Mucosa of gallbladder (tissue), 1 donor: ENCODE results near the gene FRMD5. TPM values are rescaled to one million over a fixed set of nuclear protein-coding genes. Genes with fewer than 3 reads are reported as not detected.
"Not testable (repeated sequence)": the region's sequence is repeated elsewhere in the genome, so short reads cannot be mapped to it uniquely, and the experiment has no call there.

ENCODE experiments used
- DNase-seq: peaks from one replicate; pipeline ENCODE4 v3.0.0-alpha.2; 2020; ENCODE audit warnings: low spot score
- total RNA-seq: library from RNA; stranded (reverse); gene quantifications from one replicate; pipeline ENCODE4 v1.2.1, GENCODE V29; 2021
- donor health status: DM: no; HTN: no; CAD: no.

The FRMD5 gene
- total RNA-seq, 1 donor from 2014 or later, result 3.3 TPM

DNA sequence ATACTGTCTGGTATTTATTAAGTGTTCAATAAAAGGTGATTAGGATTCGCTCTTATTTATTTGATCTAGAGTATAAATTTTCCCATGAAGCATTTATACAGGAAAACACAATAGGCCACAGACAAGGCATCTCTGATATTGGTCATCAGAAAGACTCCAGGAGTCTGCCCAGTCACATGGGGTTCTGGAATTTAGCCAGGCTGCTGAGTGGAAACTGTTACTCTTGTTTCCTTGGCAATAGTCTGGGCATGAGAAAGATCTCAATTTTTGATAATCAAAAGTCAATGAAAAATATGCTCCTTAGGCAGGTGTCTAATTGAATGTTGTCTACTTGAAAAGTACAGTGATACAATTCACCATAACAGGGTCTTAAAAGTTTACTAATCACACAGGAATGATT, 161.2 kb downstream of the FRMD5 start:
- no peak for DNase-seq

DNA sequence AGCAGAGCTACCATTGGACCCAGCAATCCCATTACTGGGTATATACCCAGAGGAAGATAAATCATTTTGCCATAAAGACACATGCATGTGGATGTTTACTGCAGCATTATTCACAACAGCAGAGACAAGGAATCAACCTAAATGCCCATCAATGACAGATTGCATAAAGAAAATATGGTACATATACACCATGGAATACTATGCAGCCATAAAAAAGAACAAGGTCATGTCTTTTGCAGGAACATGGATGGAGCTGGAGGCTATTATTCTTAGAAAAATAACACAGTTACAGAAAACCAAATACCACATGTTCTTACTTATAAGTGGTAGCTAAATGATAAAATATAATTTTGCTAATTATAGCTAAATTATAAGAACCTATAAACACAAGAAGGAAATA, 162.3 kb downstream of the FRMD5 start:
- DNase-seq, result not testable (repeated sequence)

DNA sequence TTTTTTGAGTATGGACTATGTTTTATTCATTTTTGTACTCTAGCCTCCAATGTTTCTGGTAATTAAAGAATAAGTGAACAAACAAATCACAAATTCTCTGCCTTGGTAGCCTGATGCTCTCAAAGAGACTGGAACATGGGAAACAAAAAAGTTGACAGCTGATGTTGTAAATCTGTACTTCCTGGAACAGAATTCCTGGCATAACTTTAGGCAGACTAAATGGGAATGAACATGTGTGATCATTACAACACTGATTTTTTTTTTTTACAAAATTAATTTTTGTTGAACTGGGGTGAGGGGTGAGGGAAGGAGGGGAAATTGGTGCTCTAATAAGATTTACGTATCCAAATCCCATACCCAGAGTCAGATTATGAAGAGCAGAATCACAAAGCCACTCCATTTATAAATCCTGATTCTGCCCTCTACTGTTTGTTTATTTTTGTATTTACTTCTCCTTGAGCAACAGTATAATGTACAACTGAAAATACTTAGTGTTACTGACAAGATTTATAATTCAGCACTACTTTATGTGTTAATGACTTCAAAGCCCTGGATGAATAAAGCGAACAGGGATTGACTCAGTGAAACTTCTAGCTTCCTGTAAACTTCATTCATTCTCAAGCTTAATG, 165.0 kb downstream of the FRMD5 start:
- no peak for DNase-seq

DNA sequence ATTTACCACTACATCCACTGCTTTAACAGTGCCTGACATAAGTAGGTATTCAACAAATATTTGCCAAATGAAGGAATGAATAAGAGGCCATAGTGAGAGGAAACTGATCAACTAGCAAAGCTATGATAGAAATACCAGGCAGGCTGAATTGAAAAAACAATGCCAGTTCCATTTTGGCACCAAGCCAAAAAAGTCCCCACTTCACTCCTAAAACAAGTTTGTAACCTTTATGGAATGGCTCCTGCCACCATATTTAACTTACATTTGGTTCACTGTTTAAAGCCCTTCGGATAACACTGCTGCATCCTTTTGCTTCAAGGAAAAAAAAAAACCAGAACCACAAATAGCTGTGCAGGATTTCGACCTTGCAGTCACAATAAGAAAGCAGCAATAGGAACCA, 166.1 kb downstream of the FRMD5 start:
- no peak for DNase-seq

DNA sequence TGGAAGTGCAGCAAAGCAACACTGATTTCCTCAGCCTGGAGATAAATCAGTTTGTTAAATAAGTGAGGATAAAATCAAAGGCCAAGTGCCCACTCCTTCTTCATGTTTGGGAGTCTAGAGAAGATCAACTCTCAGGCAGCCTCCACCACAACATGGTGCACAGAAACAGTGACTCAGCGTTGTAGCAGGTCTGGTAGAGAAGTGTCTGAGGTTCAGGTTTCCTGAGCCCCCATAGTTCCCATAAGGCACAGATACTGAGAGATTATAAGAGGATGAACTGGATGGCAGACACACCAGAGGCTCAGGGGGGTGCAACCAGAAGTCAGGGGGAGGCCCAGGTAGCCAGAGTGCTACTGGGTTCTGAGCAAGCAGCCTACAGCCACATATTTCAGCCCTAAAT, 166.7 kb downstream of the FRMD5 start:
- no peak for DNase-seq

DNA sequence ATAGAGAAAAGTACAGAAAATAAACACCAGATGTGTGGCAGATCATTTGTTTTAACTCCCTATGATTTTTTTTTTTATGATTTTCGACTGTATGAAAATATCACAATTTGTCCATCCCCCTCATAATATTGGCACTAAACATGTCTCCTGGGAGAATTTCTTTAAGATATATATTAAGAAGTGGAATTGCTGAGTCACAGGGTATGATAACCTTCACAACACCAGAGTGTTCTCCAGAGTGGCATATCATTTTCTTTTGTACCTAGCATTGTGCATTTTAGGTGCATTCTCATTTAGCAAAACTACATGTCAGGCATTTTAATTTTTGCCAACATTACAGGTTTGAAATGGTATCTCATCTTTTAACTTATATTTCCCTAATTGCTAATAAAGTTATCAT, 170.9 kb downstream of the FRMD5 start:
- no peak for DNase-seq

DNA sequence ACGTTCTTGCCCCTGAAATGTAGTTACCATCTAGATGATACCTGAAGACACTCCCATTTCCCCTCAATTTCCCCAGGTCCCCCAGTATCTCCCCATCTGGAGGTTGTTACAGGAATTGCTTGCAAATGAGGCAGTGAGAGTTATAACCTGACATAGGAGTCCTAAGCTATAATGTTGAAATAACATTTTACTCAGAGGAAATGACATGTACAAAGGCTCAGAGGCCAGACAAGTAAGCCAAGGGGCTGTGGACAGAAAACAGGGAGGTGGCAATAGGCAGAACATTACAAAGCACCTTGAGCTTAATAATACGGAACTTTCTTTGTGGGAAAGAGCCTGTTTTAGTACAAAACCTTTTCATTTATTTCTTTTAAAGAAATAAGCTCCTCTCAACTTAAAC, 171.9 kb downstream of the FRMD5 start:
- no peak for DNase-seq

DNA sequence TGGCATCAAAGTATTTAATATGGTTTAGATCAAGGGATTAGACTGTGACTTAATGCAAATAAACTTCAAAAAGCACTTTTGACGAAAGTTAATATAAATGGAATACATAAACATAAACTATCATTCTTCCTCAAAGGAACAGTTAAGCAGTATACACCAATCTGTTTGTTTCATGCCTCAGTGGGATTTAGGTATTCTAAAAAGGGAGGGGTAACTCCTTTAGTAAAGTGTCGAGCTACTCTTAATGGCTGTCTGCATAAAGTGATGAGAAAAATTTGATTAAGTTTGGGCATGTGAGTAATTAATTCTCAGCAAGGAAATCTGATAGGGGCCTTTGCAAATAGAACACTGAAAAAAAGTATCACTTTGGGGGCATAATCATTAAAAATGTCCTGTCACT, 176.9 kb downstream of the FRMD5 start:
- no peak for DNase-seq

DNA sequence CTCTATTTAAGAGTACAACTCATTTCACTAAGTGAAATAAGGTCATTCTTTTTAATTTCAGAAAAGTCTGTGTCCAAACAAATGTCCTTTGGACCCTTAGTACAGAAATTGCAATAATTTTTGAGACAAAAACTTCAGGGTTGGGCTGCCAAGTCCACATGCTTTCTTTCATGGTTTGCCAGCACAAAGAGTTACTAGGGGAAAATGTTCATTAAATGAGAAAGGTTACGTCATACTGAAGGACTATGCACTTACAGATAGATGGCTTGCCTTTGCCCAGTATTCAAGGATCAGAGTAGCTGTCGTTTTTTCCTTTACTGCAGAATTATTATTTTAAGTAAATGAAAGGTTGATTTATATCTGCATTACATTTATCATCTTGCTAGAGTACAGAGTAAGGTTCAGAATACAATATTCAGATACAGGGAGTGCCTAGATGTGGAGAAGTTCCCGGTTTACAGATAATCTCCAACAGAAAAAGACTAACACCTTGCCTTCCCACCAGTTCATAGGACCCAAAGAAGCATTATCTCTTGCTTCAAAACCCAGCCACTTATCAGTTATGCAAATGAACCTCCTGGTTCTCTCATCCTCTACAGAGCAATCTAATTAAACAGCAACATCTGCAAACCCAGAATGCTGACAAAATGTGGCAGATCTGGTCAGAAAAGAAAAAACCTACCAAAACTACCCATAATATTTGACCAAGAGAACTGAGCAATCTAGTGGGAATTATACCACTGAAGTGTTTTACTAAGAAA, 179.3 kb downstream of the FRMD5 start:
- DNase-seq, result no peak

DNA sequence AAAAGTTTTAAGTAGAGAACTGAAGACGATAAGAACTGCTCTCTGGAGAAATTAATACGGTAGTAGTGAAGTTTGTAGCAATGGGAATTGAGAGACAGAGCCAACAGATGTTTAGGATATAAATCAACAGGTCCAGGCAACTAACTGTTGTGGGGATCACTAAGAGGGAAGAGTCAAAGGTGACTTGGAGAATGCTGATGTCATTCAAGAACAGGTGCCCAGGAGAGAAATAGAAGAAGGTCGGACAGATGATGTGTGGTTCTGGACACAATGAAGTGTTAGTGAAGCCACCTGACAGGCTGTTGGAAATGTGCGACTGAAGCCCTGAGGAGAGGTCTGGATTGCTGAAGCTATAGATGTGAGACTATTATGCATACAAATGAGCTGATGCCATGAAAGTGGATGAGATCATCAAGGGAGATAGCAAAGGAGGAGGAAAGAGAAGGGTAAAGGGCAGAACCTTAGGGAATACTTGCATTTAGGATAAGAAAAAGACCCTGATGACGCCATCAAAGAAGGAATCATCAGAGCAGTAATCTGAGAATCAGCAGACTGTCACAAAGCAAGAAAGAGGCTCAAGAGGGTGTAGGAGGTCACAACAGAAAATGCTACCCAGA, 183.7 kb downstream of the FRMD5 start:
- DNase-seq, result no peak

DNA sequence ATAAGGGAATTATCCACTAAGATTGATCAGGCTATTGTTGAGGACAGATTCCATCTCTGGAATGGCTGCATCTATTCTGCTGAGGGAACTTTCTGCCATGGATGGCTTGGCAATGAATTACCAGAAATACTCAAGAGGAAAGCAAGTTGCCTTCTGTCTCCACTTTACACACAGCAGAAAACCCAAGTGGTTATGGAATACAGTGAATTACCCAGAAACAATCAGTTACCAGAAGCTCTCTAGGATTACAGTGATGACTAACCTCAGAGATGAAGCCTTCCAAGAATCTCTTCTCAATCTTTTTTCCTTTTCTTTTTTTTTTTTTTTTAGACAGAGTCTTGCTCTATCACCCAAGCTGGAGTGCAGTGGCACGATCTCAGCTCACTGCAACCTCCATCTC, 185.0 kb downstream of the FRMD5 start:
- DNase-seq, result no peak

DNA sequence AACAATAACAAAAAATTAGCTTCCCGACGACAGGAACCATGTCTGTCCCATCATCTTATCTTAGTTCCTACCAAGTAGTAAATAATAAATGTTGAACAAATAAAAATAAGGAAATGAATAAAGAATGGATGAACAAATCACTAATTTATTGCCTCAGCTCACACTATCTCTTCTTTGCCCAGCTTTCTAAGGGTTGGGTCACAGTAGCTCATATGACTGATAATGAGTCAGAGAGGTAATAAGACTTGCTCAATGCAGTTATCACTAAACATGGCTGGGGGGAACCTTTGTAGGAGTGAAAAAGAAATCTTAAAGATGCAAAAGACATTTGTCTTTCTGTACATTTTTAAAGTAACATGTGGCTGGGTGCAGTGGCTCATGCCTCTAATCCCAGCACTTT, 186.0 kb downstream of the FRMD5 start:
- no peak for DNase-seq

DNA sequence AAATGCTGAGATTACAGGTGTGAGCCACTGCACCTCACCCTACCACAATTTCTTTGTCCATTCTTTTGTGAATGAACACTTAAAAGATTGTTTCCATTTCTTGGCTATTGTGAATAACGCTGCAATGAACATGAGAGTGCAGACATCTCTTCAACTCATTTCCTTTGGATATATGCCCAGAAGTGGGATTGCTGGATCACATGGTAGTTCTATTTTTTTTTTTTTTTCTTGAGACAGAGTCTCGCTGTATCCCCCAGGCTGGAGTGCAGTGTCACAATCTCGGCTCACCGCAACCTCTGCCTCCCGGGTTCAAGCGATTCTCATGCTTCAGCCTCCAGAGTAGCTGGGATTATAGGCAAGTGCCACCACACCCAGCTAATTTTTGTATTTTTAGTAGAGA, 194.8 kb downstream of the FRMD5 start:
- not testable (repeated sequence) for DNase-seq

DNA sequence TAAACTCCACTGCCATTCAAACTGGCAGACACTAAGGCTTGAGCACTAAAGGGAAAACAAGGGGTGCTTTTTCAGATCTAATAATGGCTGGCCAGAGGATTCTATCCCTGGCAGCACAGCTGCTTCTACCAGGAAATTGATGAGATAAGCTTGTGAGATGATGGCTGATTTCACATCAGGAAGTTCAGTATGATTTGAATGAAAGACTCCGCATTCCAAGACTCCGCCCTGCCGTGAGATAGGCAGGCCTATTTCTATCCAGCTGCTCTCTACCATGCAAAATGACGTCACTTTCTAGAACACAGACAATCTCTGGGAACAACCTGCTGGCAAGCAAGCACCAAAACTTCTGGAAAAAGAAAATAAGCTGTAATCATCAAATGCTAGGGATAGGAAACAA, 196.5 kb downstream of the FRMD5 start:
- peak; percentile 42 for DNase-seq

DNA sequence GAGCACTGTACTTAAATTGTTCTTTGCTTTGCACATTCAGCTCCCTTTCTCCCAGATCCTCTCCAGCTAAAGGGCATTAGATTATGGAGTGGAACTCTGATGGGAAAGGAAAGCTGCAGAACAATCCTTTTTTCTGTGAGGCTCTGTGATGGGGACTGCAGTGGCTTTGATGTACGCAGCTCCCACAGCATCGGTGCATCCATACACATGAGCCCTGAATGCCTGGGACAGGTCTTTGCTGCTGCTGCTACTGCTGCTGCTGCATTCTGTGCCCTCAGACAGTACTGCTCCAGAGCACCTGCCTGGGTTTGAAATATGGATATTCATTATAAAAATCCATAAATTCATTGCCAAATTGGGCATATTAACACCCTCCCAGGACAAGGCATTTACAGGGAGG, 203.9 kb downstream of the FRMD5 start:
- no peak for DNase-seq

DNA sequence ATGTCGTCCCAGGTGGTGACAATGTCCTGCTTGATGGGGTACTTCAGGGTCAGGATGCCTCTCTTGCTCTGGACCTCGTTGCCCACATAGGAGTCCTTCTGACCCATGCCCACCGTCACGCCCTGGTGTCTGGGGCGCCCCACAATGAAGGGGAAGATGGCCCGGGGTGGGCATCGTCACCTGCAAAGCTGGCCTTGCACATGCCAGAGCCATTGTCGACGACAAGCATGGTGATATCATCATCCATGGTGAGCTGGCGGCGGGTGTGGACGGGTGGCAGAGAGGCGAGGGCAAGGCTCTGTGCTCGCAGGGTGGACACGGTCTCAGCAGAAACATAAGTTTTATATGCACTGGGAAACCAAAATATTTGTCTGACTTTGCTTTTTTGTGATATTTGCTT, 205.1 kb downstream of the FRMD5 start:
- DNase-seq, result no peak

DNA sequence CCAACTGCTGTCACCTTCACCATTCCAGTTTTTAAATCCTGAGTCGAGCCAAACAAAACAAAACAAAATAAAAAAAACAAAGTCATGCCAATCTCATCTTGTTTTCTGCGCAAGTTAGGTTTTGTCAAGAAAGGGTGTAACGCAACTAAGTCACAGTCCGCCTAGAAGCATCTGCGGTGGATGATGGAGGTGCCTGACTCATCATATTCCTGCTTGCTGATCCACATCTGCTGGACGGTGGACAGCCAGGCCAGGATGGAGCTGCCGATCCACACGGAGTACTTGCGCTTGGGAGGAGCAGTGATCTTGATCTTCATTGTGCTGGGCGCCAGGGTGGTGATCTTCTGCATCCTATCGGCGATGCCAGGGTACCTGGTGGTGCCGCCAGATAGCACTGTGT, 206.2 kb downstream of the FRMD5 start:
- DNase-seq, result no peak

DNA sequence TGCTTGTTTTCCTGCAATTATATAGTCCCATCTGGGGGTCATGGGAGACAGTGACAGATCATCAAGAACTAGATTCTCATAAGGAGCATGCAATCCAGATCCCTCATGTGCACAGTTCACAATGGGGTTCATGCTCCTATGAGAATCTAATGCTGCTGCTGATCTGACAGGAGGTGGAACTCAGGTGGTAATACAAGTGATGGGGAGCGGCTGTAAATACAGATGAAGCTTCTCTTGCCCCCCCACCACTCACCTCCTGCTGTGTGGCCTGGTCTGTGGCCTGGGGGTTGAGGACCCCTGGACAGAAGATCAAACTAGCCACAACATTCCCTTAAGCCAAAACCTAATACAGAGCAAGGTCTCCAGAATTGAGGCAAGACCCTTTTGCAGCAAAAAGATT, 207.1 kb downstream of the FRMD5 start:
- no peak for DNase-seq

DNA sequence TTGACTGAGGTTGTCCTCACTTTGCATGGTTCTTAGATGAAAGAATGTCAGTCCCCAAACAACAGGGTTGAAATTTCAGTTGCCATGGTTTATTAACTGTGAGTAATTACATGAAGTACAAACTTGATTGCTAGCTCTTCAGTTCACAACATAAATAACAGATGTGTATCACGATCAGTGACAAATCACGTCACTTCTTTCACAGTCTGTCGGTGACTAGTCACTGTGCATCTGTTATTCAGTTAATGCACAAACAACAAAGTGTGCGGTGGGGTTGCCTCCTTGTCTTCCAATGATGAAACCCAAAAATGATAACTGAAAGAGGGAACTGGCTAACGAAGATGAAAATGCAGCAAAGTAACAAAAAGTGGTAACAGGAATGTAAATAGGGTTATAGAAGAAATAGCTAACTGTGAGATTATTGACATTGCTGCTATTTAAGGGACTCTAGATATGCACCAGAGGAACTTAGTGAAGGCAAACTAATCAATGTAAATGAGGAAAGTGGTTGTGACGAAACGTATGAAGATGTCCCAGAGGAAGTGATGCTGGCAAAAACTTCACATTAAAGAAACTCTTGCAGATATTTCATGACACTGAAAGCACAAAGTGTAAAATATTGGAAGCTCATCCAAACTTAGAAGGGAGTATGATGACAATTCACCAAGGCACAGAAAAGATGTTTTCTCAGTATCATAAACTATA, 208.9 kb downstream of the FRMD5 start:
- no peak for DNase-seq

DNA sequence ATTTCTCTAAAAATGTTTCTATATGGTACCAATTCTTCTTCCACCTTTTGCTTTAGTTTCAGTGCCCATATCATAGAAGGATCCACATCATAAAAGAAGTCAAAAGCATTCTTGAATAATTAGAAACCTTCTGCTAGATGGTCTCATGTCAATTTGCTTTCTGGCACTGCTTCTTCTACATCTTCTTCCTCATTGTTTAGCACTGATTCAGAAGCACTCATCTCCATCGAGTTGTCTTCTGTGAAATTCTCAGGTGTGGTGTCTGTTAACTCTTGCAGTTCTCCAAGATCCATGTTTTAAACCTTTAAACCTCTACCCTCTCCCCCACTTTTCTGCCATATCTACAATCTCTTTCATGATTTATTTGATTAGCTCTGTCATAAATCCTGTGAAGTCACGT, 213.5 kb downstream of the FRMD5 start:
- DNase-seq, result no peak

DNA sequence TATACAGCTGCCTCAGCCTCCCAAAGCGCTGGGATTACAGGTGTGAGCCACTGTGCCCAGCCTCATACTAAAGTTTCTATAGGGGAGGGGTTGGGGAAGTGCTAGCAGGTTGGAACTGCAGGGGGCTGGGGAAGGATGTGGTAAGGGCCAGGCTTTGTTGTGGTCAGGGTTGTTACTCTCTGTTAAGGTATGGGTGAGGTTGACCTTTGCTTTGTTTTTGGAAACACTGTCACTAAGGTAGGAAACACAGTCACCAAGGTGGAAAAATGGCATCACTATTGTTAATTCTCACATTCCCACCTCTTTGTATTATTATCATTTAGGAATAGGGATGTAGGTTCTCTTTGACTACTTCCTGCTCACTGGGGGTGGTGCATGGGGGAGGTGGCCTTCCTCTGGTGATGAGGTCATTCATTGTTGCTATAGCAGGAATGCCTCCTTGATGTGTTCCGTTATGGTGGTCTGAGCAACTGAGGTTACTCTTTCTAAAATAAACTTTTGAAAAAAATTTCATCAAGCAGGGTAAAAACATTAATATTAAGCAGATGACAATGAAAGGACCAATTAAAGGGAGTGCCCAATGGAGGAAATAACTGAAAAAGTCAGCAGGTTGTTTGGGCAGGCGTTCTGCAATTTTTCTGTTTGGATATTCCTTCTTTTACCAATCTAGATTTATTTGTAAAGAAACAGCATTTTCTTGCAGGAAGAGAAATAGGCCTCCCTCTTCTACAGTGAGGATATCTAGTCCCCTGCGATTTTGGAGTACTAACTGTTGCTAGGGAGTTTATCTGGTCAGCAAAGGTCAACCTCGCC, 217.8 kb downstream of the FRMD5 start:
- DNase-seq, result no peak

DNA sequence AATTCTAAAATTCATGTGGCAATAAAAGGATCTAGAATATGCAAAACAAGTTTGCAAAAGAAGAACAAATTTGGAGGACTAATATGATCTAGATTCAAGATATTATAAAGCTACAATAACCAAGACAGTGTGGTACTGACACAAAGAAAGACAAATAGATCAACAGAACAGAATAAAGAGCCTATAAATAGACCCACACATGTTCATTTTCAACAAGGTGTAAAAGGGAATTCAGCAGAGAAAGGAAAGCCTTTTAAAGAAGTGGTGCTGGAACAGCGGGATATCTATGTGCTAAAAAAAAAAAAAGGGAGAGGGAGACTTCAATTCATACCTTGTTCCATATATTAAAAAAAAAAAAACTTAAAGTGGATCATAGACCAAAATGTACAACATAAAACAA, 219.3 kb downstream of the FRMD5 start:
- no peak for DNase-seq
